Measurements from ENCODE around the gene CHAF1B. TPM values are rescaled to one million over a fixed set of nuclear protein-coding genes. Genes with fewer than 3 reads are reported as not detected.
A peak's percentile ranks its signal among the peaks of the same experiment; 100 is the strongest.

CHAF1B gene
- total and polyA plus RNA-seq, 8 donors, result 1.5 to 4.6 (median 3.1) TPM

- Histone ChIP-seq H3K36me3 (no peaks in the 10 kb centered on the region), H3K4me1 (no peaks in the 10 kb centered on the region), H3K4me3 (peak overlapping the region in 1 of 4 donors; percentile 0), H3K27ac (peak overlapping the region in 2 of 4 donors; percentile 54 to 57), H3K9me3 (no peaks in the 10 kb centered on the region), H3K27me3 (no peaks in the 10 kb centered on the region)
- no peak for FAIRE-seq
- DNase-seq, result peak in 5 of 6 donors; percentile 52 to 88 (median 65)
- no peak for TF ChIP-seq CTCF (IDR thresholded peaks at IDR 0.05)
- intact Hi-C loops (cut with DNase I), result no loop called here
- 55 to 61% methylated on average over 22 of the region's 22 CpGs for WGBS, 2 donors
- ATAC-seq, result peak; percentile 76 to 93 (median 85)
Observed at GRCh38 chr21:36429947-36430546, 44.9 kb downstream of the CHAF1B start.

- FAIRE-seq, result no peak
- Histone ChIP-seq H3K27ac (peak overlapping the region in 2 of 4 donors; percentile 54 to 57), H3K36me3 (no peaks in the 10 kb centered on the region), H3K4me1 (no peaks in the 10 kb centered on the region), H3K27me3 (no peaks in the 10 kb centered on the region), H3K9me3 (no peaks in the 10 kb centered on the region), H3K4me3 (peak overlapping the region in 1 of 4 donors; percentile 0)
- intact Hi-C loops (cut with DNase I), result no loop called here
- ATAC-seq, result no peak
- no peak for DNase-seq
- WGBS, 2 donors, result 60 to 63% methylated on average over 4 of the region's 4 CpGs
- TF ChIP-seq CTCF (IDR thresholded peaks at IDR 0.05), result no peak
Observed at GRCh38 chr21:36430841-36431240, 45.6 kb downstream of the CHAF1B start.

GRCh38 chr21:36431252-36431651 lies 46.1 kb downstream of the CHAF1B start:
- FAIRE-seq (no peak), DNase-seq (no peak), ATAC-seq (no peak)
- no peak overlapping the region for H3K27ac ChIP-seq
- no peaks in the 10 kb centered on the region for H3K27me3 ChIP-seq
- TF ChIP-seq CTCF (IDR thresholded peaks at IDR 0.05), result no peak
- 94% methylated on average over 4 of the region's 4 CpGs for WGBS, 2 donors
- H3K4me1 ChIP-seq, result no peaks in the 10 kb centered on the region
- H3K36me3 ChIP-seq, result no peaks in the 10 kb centered on the region
- H3K9me3 ChIP-seq, result no peaks in the 10 kb centered on the region
- no peak overlapping the region for H3K4me3 ChIP-seq
- intact Hi-C loops (cut with DNase I), result no loop called here

GRCh38 chr21:36433059-36433709 lies 48.0 kb downstream of the CHAF1B start:
- 78 to 79% methylated on average over 7 of the region's 7 CpGs for WGBS, 2 donors
- TF ChIP-seq CTCF (IDR thresholded peaks at IDR 0.05), result no peak
- DNase-seq, result no peak
- FAIRE-seq, result no peak
- no peak overlapping the region for H3K27ac ChIP-seq
- peaks cover 0 to 8% (median 0%) of the 10 kb centered on the region in 3 donors for H3K4me1 ChIP-seq
- no peaks in the 10 kb centered on the region for H3K27me3 ChIP-seq
- H3K9me3 ChIP-seq, result no peaks in the 10 kb centered on the region
- no peaks in the 10 kb centered on the region for H3K36me3 ChIP-seq
- intact Hi-C loops (cut with DNase I), result no loop called here
- H3K4me3 ChIP-seq, result no peak overlapping the region
- ATAC-seq, result no peak

- DNase-seq, result no peak
- Histone ChIP-seq H3K27ac (no peak overlapping the region), H3K36me3 (no peaks in the 10 kb centered on the region), H3K27me3 (no peaks in the 10 kb centered on the region), H3K4me3 (no peak overlapping the region), H3K9me3 (no peaks in the 10 kb centered on the region), H3K4me1 (peaks cover 0 to 8% (median 0%) of the 10 kb centered on the region in 3 donors)
- intact Hi-C loops (cut with DNase I), result no loop called here
- no peak for ATAC-seq
- 94 to 95% methylated on average over 6 of the region's 6 CpGs for WGBS, 2 donors
- TF ChIP-seq CTCF (IDR thresholded peaks at IDR 0.05), result no peak
- no peak for FAIRE-seq
Observed at GRCh38 chr21:36434144-36434543, 49.0 kb downstream of the CHAF1B start.
